ENCODE measurements around the gene FCN1. TPM values are rescaled to one million over a fixed set of nuclear protein-coding genes. Genes with fewer than 3 reads are reported as not detected.

The FCN1 gene
- total RNA-seq, 1 donor from 2014 or later = not detected

GRCh38 chr9:134949681-134950385 lies 32.1 kb upstream of the FCN1 start:
- DNase-seq (ENCODE audit: low read depth) = no peak
- no peaks in the 10 kb centered on the region for H3K27me3 ChIP-seq (ENCODE audit: control insufficient read depth, insufficient read depth, low read length)
- no peak overlapping the region for H3K4me3 ChIP-seq (ENCODE audit: low read depth, low read length)
- TF ChIP-seq CTCF (IDR thresholded peaks at IDR 0.05; ENCODE audit: insufficient read depth, low read length, severe bottlenecking) = no peak
- H3K36me3 ChIP-seq (ENCODE audit: control insufficient read depth, insufficient read depth, low read length) = no peaks in the 10 kb centered on the region
- no peak for FAIRE-seq

- no peak for DNase-seq (ENCODE audit: low read depth)
- Histone ChIP-seq H3K4me3 (ENCODE audit: low read depth, low read length) (no peak overlapping the region), H3K36me3 (ENCODE audit: control insufficient read depth, insufficient read depth, low read length) (no peaks in the 10 kb centered on the region), H3K27me3 (ENCODE audit: control insufficient read depth, insufficient read depth, low read length) (no peaks in the 10 kb centered on the region)
- no peak for TF ChIP-seq CTCF (IDR thresholded peaks at IDR 0.05; ENCODE audit: insufficient read depth, low read length, severe bottlenecking)
- FAIRE-seq = no peak
Measured at GRCh38 chr9:134948149-134948548, 30.4 kb upstream of the FCN1 start.

- DNase-seq (ENCODE audit: low read depth) (no peak), FAIRE-seq (no peak)
- H3K27me3 ChIP-seq (ENCODE audit: control insufficient read depth, insufficient read depth, low read length) = no peaks in the 10 kb centered on the region
- TF ChIP-seq CTCF (IDR thresholded peaks at IDR 0.05; ENCODE audit: insufficient read depth, low read length, severe bottlenecking) = no peak
- no peak overlapping the region for H3K4me3 ChIP-seq (ENCODE audit: low read depth, low read length)
- H3K36me3 ChIP-seq (ENCODE audit: control insufficient read depth, insufficient read depth, low read length) = no peaks in the 10 kb centered on the region
Measured at GRCh38 chr9:134947265-134947955, 29.7 kb upstream of the FCN1 start.

GRCh38 chr9:134946663-134947062 lies 29.0 kb upstream of the FCN1 start:
- TF ChIP-seq CTCF (IDR thresholded peaks at IDR 0.05; ENCODE audit: insufficient read depth, low read length, severe bottlenecking) = no peak
- Histone ChIP-seq H3K4me3 (ENCODE audit: low read depth, low read length) (no peak overlapping the region), H3K27me3 (ENCODE audit: control insufficient read depth, insufficient read depth, low read length) (no peaks in the 10 kb centered on the region), H3K36me3 (ENCODE audit: control insufficient read depth, insufficient read depth, low read length) (no peaks in the 10 kb centered on the region)
- DNase-seq (ENCODE audit: low read depth) (no peak), FAIRE-seq (peak; percentile 96)

- H3K36me3 ChIP-seq (ENCODE audit: control insufficient read depth, insufficient read depth, low read length) = no peaks in the 10 kb centered on the region
- FAIRE-seq (no peak), DNase-seq (ENCODE audit: low read depth) (no peak)
- no peak overlapping the region for H3K4me3 ChIP-seq (ENCODE audit: low read depth, low read length)
- H3K27me3 ChIP-seq (ENCODE audit: control insufficient read depth, insufficient read depth, low read length) = no peaks in the 10 kb centered on the region
- TF ChIP-seq CTCF (IDR thresholded peaks at IDR 0.05; ENCODE audit: insufficient read depth, low read length, severe bottlenecking) = no peak
Measured at GRCh38 chr9:134945509-134946275, 28.0 kb upstream of the FCN1 start.
